H9 (cell line): Measurements from ENCODE around the gene SLC35E3. TPM values are rescaled to one million over a fixed set of nuclear protein-coding genes. Genes with fewer than 3 reads are reported as not detected.

Experiments used
- DNase-seq: peaks from one replicate; pipeline ENCODE4 v3.0.0-alpha.2; 2017
- H2AFZ ChIP-seq: one replicate; pipeline ENCODE4 v1.6.1; 2013; ENCODE audit warnings: mild to moderate bottlenecking, low read length, control low read depth, moderate library complexity
- H2AK5ac ChIP-seq: 2 replicates; pipeline ENCODE4 v1.6.1; 2013; ENCODE audit warnings: low read length, control low read depth, mixed read lengths; ENCODE audit not compliant: insufficient read length
- H2BK120ac ChIP-seq: one replicate; pipeline ENCODE4 v1.6.1; 2013; ENCODE audit warnings: low read depth, mild to moderate bottlenecking, low read length, control low read depth, inconsistent platforms; ENCODE audit not compliant: poor library complexity, severe bottlenecking
- H2BK12ac ChIP-seq: 2 replicates; pipeline ENCODE4 v1.6.1; 2013; ENCODE audit warnings: low read length, control low read depth, mixed read lengths, low read depth; ENCODE audit not compliant: insufficient read length
- H2BK15ac ChIP-seq: 2 replicates; pipeline ENCODE4 v1.6.1; 2013; ENCODE audit warnings: low read depth, low read length, control low read depth
- H2BK20ac ChIP-seq: one replicate; pipeline ENCODE4 v1.6.1; 2013; ENCODE audit warnings: low read depth, mild to moderate bottlenecking, low read length, control low read depth, inconsistent platforms; ENCODE audit not compliant: poor library complexity, severe bottlenecking
- H2BK5ac ChIP-seq: 2 replicates; pipeline ENCODE4 v1.6.1; 2013; ENCODE audit warnings: low read length, control low read depth, mixed read lengths; ENCODE audit not compliant: insufficient read length
- H3K14ac ChIP-seq: 2 replicates; pipeline ENCODE4 v1.6.1; 2013; ENCODE audit warnings: low read length, control low read depth; ENCODE audit not compliant: insufficient read depth
- H3K18ac ChIP-seq: 2 replicates; pipeline ENCODE4 v1.6.1; 2013; ENCODE audit warnings: low read depth, mild to moderate bottlenecking, mixed read lengths, low read length, control low read depth; ENCODE audit not compliant: insufficient read length
- H3K23ac ChIP-seq: 2 replicates; pipeline ENCODE4 v1.6.1; 2013; ENCODE audit warnings: low read length, control low read depth, mixed read lengths, low read depth; ENCODE audit not compliant: insufficient read length
- H3K23me2 ChIP-seq: 2 replicates; pipeline ENCODE4 v1.6.1; 2013; ENCODE audit warnings: low read depth, mild to moderate bottlenecking, mixed read lengths, low read length, control low read depth; ENCODE audit not compliant: insufficient read length, poor library complexity, severe bottlenecking
- H3K27ac ChIP-seq: 2 replicates; pipeline ENCODE4 v1.5.1; 2013; ENCODE audit warnings: low read length, control low read depth, mixed read lengths, low read depth; ENCODE audit not compliant: insufficient read length
- H3K27me3 ChIP-seq: 2 replicates; pipeline ENCODE4 v1.6.1; 2013; ENCODE audit warnings: low read length, control low read depth, inconsistent platforms; ENCODE audit not compliant: insufficient read depth
- H3K4ac ChIP-seq: 2 replicates; pipeline ENCODE4 v1.6.1; 2013; ENCODE audit warnings: low read depth, mild to moderate bottlenecking, control low read depth, inconsistent platforms, low read length, moderate library complexity
- H3K4me1 ChIP-seq: 2 replicates; pipeline ENCODE4 v1.6.1; 2013; ENCODE audit warnings: low read length, control low read depth, inconsistent platforms; ENCODE audit not compliant: insufficient read depth
- H3K4me2 ChIP-seq: 2 replicates; pipeline ENCODE4 v1.6.1; 2013; ENCODE audit warnings: low read length, control low read depth, mixed read lengths; ENCODE audit not compliant: insufficient read length, insufficient read depth
- H3K56ac ChIP-seq: 2 replicates; pipeline ENCODE4 v1.6.1; 2013; ENCODE audit warnings: low read depth, mild to moderate bottlenecking, mixed read lengths, low read length, control low read depth; ENCODE audit not compliant: insufficient read length
- H3K79me1 ChIP-seq: 2 replicates; pipeline ENCODE4 v1.6.1; 2013; ENCODE audit warnings: low read depth, mild to moderate bottlenecking, moderate library complexity, low read length, control low read depth, inconsistent platforms; ENCODE audit not compliant: insufficient read depth, poor library complexity, severe bottlenecking
- H3K79me2 ChIP-seq: 2 replicates; pipeline ENCODE4 v1.6.1; 2013; ENCODE audit warnings: low read length, control low read depth, inconsistent platforms; ENCODE audit not compliant: insufficient read depth
- H3K9ac ChIP-seq: 2 replicates; pipeline ENCODE4 v1.6.1; 2013; ENCODE audit warnings: low read length, control low read depth, mixed read lengths; ENCODE audit not compliant: insufficient read length; ENCODE audit errors: extremely low read depth
- H3K9me3 ChIP-seq: one replicate; pipeline ENCODE4 v1.6.1; 2013; ENCODE audit warnings: low read depth, low read length, inconsistent platforms; ENCODE audit not compliant: control insufficient read depth
- H3T11ph ChIP-seq: one replicate; pipeline ENCODE4 v1.6.1; 2013; ENCODE audit warnings: mild to moderate bottlenecking, low read length, control low read depth, inconsistent platforms
- H4K20me1 ChIP-seq: one replicate; pipeline ENCODE4 v1.6.1; 2013; ENCODE audit not compliant: control insufficient read depth, insufficient read length, insufficient read depth
- H4K5ac ChIP-seq: 2 replicates; pipeline ENCODE4 v1.6.1; 2013; ENCODE audit warnings: low read depth, mild to moderate bottlenecking, mixed read lengths, low read length, control low read depth; ENCODE audit not compliant: insufficient read length
- H4K8ac ChIP-seq: replicated peaks from 2 replicates; pipeline ENCODE4 v1.6.1; 2013; ENCODE audit warnings: low read length, control low read depth, mixed read lengths, low read depth; ENCODE audit not compliant: insufficient read length
- H4K91ac ChIP-seq: 2 replicates; pipeline ENCODE4 v1.6.1; 2013; ENCODE audit warnings: low read depth, mild to moderate bottlenecking, moderate library complexity, mixed read lengths, low read length, control low read depth; ENCODE audit not compliant: insufficient read length
- H3K27ac Mint-ChIP-seq, 3 experiments: 2 replicates in 2 of 3; 3 replicates in 1 of 3; pipeline ENCODE4 v1.8.0; 2020 to 2021; ENCODE audit warnings: mixed read lengths in 3 of 3, mild to moderate bottlenecking in 1 of 3, moderate library complexity in 1 of 3
- H3K27me3 Mint-ChIP-seq: 2 replicates; pipeline ENCODE4 v1.8.0; 2021; ENCODE audit warnings: low read depth, mild to moderate bottlenecking, moderate library complexity, mixed read lengths
- H3K36me3 Mint-ChIP-seq, 3 experiments: 2 replicates in 2 of 3; 3 replicates in 1 of 3; pipeline ENCODE4 v1.8.0; 2020 to 2021; ENCODE audit warnings: low read depth in 3 of 3, mixed read lengths in 3 of 3; ENCODE audit not compliant: insufficient read depth in 1 of 3
- H3K4me1 Mint-ChIP-seq, 2 experiments: 2 replicates each; pipeline ENCODE4 v1.8.0; 2020; ENCODE audit warnings: mixed read lengths in 2 of 2
- H3K4me3 Mint-ChIP-seq, 2 experiments: 2 replicates in 1 of 2; 3 replicates in 1 of 2; pipeline ENCODE4 v1.8.0; 2020 to 2021; ENCODE audit warnings: mild to moderate bottlenecking in 2 of 2, mixed read lengths in 2 of 2, moderate library complexity in 1 of 2
- H3K9me3 Mint-ChIP-seq, 2 experiments: 2 replicates in 1 of 2; 3 replicates in 1 of 2; pipeline ENCODE4 v1.8.0; 2020; ENCODE audit warnings: mild to moderate bottlenecking in 2 of 2, mixed read lengths in 2 of 2, moderate library complexity in 1 of 2
- CTCF ChIP-seq: fragments of 200-600 bp; sonication (generic); conservative IDR thresholded peaks from 3 replicates; pipeline ENCODE4 v1.8.0; 2021; ENCODE audit warnings: antibody characterized with exemption, mild to moderate bottlenecking
- WGBS: extraction: QIAGEN DNeasy Blood & Tissue Kit; methylation state at CpG from one replicate; pipeline ENCODE4 v1.1.7; 2013; ENCODE audit warnings: missing lambda C conversion rate, low lambda C conversion rate, mixed read lengths; ENCODE audit not compliant: insufficient read length; ENCODE audit errors: extremely low coverage; 5-methylcytosine and 5-hydroxymethylcytosine counted together
- total RNA-seq: library from RNA; stranded (reverse); gene quantifications from 2 replicates; pipeline ENCODE4 v1.2.1, GENCODE V29; 2021

Gene SLC35E3
- total RNA-seq, 1 experiment from 2014 or later: 17.9 TPM

- no peaks in the 10 kb centered on the region for H4K20me1 ChIP-seq
Measured at GRCh38 chr12:68699486-68699885, 46.5 kb upstream of the SLC35E3 start.

More at GRCh38 chr12:68699486-68699885, 46.5 kb upstream of the SLC35E3 start:
- no peak for TF ChIP-seq CTCF
- no peaks in the 10 kb centered on the region for H3K23me2 ChIP-seq
- H4K91ac ChIP-seq: no peak overlapping the region
- H2AK5ac ChIP-seq: no peak overlapping the region
- H3K4me1 ChIP-seq: no peaks in the 10 kb centered on the region
- Mint-ChIP-seq H3K4me3 (no peak overlapping the region), H3K4me1 (no peaks in the 10 kb centered on the region), H3K36me3 (peaks cover 38 to 63% (median 62%) of the 10 kb centered on the region in 3 experiments), H3K27me3 (no peaks in the 10 kb centered on the region), H3K9me3 (no peaks in the 10 kb centered on the region), H3K27ac (no peak overlapping the region)
- no CpG with 5 or more reads among the region's 1 CpG for WGBS
- no peak overlapping the region for H3K4me2 ChIP-seq
- H4K8ac ChIP-seq: no peak overlapping the region
- H2BK120ac ChIP-seq: no peak overlapping the region
- H3K79me1 ChIP-seq: no peaks in the 10 kb centered on the region
- no peak overlapping the region for H2BK20ac ChIP-seq
- H3K4ac ChIP-seq: no peak overlapping the region
- no peak overlapping the region for H3K56ac ChIP-seq
- no peak overlapping the region for H3K27ac ChIP-seq
- no peaks in the 10 kb centered on the region for H3K79me2 ChIP-seq
- H3K14ac ChIP-seq: no peak overlapping the region
- no peak overlapping the region for H3K9ac ChIP-seq
- no peak overlapping the region for H2BK12ac ChIP-seq
- no peak overlapping the region for H2BK15ac ChIP-seq
- H3K18ac ChIP-seq: no peak overlapping the region
- no peaks in the 10 kb centered on the region for H3K9me3 ChIP-seq
- DNase-seq: no peak
- no peak overlapping the region for H2BK5ac ChIP-seq
- no peaks in the 10 kb centered on the region for H3K27me3 ChIP-seq
- no peak overlapping the region for H3K23ac ChIP-seq
- no peak overlapping the region for H3T11ph ChIP-seq
- no peak overlapping the region for H2AFZ ChIP-seq
- no peak overlapping the region for H4K5ac ChIP-seq
